HepG2 (cell line): ENCODE data around the gene MTHFR. TPM values are rescaled to one million over a fixed set of nuclear protein-coding genes. Genes with fewer than 3 reads are reported as not detected.

Experiments used
- ARID4A ChIP-seq: sonication (generic); formaldehyde crosslinking; IDR thresholded peaks from 2 replicates; pipeline ENCODE4 v1.5.0; 2020; ENCODE audit warnings: mild to moderate bottlenecking, missing genetic modification reagents, borderline replicate concordance
- EEA1 ChIP-seq: sonication (generic); formaldehyde crosslinking; IDR thresholded peaks from 2 replicates; pipeline ENCODE4 v1.5.1; 2020; ENCODE audit warnings: mild to moderate bottlenecking, missing genetic modification reagents, borderline replicate concordance
- HOXA5 ChIP-seq: sonication (generic); formaldehyde crosslinking; IDR thresholded peaks from 2 replicates; pipeline ENCODE4 v1.4.0; 2020; ENCODE audit warnings: missing genetic modification reagents
- MED13 ChIP-seq: sonication (generic); formaldehyde crosslinking; IDR thresholded peaks from 2 replicates; pipeline ENCODE4 v1.5.0; 2020; ENCODE audit warnings: missing genetic modification reagents
- NFAT5 ChIP-seq: sonication (generic); formaldehyde crosslinking; IDR thresholded peaks from 2 replicates; pipeline ENCODE4 v1.4.0; 2020; ENCODE audit warnings: missing genetic modification reagents
- RNF2 ChIP-seq: fragments of 450-650 bp; conservative IDR thresholded peaks from 2 replicates; pipeline ENCODE4 v1.6.1; 2016; ENCODE audit warnings: low read depth
- TRIM24 ChIP-seq: sonication (generic); formaldehyde crosslinking; IDR thresholded peaks from 2 replicates; pipeline ENCODE4 v1.8.0; 2022; ENCODE audit warnings: mild to moderate bottlenecking, missing genetic modification reagents
- UBTF ChIP-seq: sonication (generic); formaldehyde crosslinking; IDR thresholded peaks from 2 replicates; pipeline ENCODE4 v1.4.0; 2020; ENCODE audit warnings: mild to moderate bottlenecking, missing genetic modification reagents
- ZBTB21 ChIP-seq: sonication (generic); formaldehyde crosslinking; IDR thresholded peaks from 2 replicates; pipeline ENCODE4 v1.4.0; 2020; ENCODE audit warnings: missing genetic modification reagents
- ZNF121 ChIP-seq: sonication (generic); formaldehyde crosslinking; IDR thresholded peaks from 2 replicates; pipeline ENCODE4 v1.5.0; 2020; ENCODE audit warnings: mild to moderate bottlenecking, missing genetic modification reagents
- ZNF138 ChIP-seq: sonication (generic); formaldehyde crosslinking; IDR thresholded peaks from 2 replicates; pipeline ENCODE4 v1.5.0; 2020; ENCODE audit warnings: mild to moderate bottlenecking, low read depth, missing genetic modification reagents
- ZNF362 ChIP-seq: sonication (generic); formaldehyde crosslinking; IDR thresholded peaks from 2 replicates; pipeline ENCODE4 v1.4.0; 2020; ENCODE audit warnings: missing genetic modification reagents, mild to moderate bottlenecking, borderline replicate concordance
- ZNF451 ChIP-seq: sonication (generic); formaldehyde crosslinking; IDR thresholded peaks from 2 replicates; pipeline ENCODE4 v1.5.0; 2020; ENCODE audit warnings: mild to moderate bottlenecking, missing genetic modification reagents
- ZNF558 ChIP-seq: sonication (generic); formaldehyde crosslinking; IDR thresholded peaks from 2 replicates; pipeline ENCODE4 v1.9.0; 2022; ENCODE audit warnings: mild to moderate bottlenecking, missing genetic modification reagents, borderline replicate concordance
- ZNF598 ChIP-seq: sonication (generic); formaldehyde crosslinking; IDR thresholded peaks from 2 replicates; pipeline ENCODE4 v1.5.1; 2020; ENCODE audit warnings: mild to moderate bottlenecking, missing genetic modification reagents, borderline replicate concordance
- ZSCAN9 ChIP-seq: IDR thresholded peaks from 2 replicates; pipeline ENCODE4 v1.6.1; 2016; ENCODE audit warnings: borderline replicate concordance
- polyA plus RNA-seq, 8 experiments: library from polyadenylated mRNA; depleted of rRNA in 3 of 8; stranded (reverse) in 7 of 8; unstranded in 1 of 8; fragments of >200 nt; fragmentation: Illumina TruSeq in 4 of 8; extraction: Trizol in 4 of 8; gene quantifications; 2 replicates each; pipeline versions ENCODE4 v1.2.1 to v1.2.3, GENCODE V29; 2011 to 2016; ENCODE audit warnings: low read depth in 4 of 8, missing spikeins in 1 of 8, mixed read lengths in 1 of 8; ENCODE audit not compliant: insufficient read depth in 1 of 8
- total RNA-seq, 5 experiments: library from RNA; depleted of rRNA; stranded (reverse); fragments of >200 nt; fragmentation: Illumina TruSeq; extraction: Trizol; gene quantifications; 2 replicates each; pipeline ENCODE4 v1.2.3, GENCODE V29; 2016; ENCODE audit warnings: low read depth in 1 of 5

The MTHFR gene
- total and polyA plus RNA-seq, 2 of the 13 experiments (the other 11 are each of a cell fraction or from before 2014, with no cell fraction given): 3.8 to 8.2 TPM

GRCh38 chr1:11802973-11803885, 2.5 kb downstream of the MTHFR start (continued):
- TF ChIP-seq ZNF598 (0 out of 2 replicates have a peak, but pooled peaks have one; percentile 34), NFAT5 (CRISPR knock-in tag) (no peak), TRIM24 (CRISPR knock-in tag) (no peak), ZNF362 (CRISPR knock-in tag) (no peak), ZNF138 (CRISPR knock-in tag) (no peak), EEA1 (no peak), MED13 (CRISPR knock-in tag) (no peak), UBTF (CRISPR knock-in tag) (peak; percentile 52; the same call in 1 of the 2 replicates), ARID4A (peak; percentile 66), ZNF451 (CRISPR knock-in tag) (no peak), ZNF558 (no peak), ZNF121 (CRISPR knock-in tag) (no peak), HOXA5 (CRISPR knock-in tag) (no peak), ZSCAN9 (CRISPR knock-in tag) (no peak), RNF2 (no peak), ZBTB21 (CRISPR knock-in tag) (no peak)
